GM21723 (cell line): ENCODE data around the gene PARP12.

ENCODE experiments used
- ATAC-seq: cut with Tn5 transposase; IDR thresholded peaks from one replicate; pipeline ENCODE4 v1.9.1; 2021; ENCODE audit warnings: mild to moderate bottlenecking, moderate library complexity; ENCODE audit not compliant: unreplicated experiment

Gene PARP12

DNA sequence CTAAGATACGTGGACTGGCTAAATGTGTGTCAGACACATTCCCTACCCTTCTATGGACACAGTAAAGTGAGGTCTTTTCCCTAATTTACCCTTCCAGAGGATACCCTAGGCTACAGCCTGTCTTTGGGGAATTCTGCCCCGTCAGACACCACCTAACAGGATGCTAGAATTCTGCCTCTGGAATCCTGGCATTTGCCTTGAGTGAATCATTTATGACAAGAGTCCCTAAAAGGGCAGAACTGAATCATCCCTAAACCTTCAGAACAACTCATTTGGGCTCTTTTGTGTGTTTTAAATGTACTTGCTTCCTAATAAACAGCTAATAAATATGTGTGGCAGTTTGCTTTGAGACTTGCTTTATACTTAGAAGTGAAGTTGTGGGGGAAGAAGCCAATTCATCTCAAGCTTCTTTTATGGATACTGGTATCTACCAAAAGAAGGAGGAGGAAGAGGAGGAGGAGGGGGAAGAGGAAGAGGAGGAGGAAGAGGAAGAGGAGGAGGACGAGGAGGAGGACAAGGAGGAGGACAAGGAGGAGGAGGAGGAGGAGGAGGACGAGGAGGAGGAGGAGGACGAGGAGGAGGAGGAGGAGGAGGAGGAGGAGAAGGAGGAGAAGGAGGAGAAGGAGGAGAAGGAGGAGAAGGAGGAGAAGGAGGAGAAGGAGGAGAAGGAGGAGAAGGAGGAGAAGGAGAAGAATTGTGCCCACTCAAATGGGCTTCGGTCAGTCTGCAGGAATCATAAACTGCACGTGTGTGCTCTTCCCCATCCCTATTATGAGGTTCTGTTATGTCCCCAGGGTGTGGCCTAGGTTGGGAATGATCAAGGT lies 27.1 kb downstream of the PARP12 start:
- no peak for ATAC-seq

DNA sequence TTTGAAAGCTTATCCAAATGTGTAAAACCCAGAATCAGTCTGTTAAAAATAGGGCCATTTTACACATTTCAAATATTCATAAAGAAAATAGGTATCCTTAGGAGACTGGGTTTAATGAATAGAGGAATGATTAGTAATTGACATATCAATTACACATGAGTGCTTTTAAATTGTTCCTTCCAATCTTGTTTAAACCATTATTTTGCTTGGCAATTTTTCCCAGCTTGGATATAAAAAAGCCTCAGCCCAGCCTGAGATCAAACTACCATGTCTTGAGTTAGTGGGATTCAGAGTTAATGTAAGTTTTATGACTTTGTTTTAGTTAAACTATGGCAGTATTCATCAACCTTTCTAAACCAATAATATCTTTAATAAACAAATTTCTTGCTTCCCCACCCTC lies 28.3 kb downstream of the PARP12 start:
- ATAC-seq, result no peak

DNA sequence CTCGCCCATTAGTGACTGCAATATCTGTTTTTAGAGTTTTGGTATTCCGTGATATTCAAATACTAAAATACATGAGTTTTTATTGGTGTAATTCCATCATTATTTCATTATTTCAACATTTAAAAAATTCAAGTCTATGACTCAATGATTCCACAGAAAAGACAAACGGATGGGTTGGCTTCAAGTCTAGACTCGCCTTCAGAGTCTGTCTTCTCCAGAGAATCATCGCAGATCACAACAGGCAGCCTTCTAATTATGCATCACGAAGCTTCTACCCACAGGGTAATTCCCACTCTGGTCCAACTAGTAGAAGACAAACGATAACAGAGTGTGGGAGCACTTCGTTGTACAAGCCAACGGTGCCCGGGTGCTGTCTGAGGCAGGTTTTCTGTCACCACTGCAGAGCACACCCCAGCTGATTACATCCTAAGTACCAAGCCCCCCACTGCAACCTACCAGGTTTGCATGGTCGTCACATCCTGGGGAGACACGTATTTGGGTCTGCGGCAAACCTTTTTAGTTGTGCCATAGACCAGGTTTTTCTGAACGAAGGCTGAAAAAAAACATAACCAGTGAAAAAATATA lies 28.9 kb downstream of the PARP12 start:
- no peak for ATAC-seq

DNA sequence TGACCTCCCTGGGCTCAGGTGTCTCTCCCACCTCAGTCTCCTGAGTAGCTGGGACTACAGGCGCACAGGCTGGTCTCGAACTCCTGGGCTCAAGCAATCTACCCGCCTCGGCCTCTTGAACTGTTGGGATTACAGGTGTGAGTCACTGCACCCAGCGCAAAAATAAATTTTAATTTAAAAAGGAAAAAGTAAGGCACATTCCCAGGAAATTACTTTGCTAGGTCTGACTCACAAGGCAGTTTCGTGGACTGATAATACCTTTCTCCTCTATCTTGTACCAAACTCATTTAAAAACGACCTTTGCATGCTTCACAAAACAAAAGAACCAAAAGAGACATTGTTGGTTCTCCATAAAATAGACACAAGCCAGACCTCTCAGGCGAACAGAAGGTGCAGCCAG lies 29.7 kb downstream of the PARP12 start:
- ATAC-seq, result no peak

DNA sequence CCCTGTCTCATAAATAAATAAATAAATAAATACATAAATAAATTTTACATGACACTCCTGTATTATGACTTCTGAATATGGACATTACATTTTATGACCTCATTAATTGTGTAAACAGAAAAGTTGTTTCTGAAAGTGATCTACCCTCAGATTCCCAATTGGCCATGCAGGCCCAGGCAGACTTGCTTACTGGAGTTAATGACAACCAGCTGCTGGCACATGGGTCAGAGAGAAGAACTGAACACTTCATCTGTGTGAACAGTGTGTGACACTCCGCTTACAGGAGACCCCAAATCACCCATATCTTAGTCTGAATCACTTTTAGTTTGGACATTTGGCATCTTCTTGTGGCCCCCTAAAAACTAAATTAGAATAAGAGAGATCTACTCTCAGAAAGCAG lies 31.4 kb downstream of the PARP12 start:
- ATAC-seq, result no peak

DNA sequence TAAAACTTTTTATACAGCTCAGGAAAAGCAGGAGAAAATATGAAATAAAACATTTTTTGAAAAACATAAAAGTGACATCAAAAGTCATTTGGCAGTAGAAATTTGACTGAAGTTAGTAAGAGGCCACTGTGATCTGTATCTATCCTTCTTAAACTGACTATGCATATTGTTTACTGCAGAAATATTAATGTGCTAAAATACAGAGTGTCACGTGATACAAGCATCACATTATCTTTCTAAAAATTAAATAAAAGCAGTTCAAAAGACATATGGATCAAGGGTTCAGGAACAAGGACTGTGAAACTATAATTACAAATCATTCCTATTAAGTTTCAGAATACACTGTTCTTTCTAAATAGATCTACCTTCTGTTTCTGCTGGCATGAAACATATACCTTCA lies 33.7 kb downstream of the PARP12 start:
- ATAC-seq, result no peak

DNA sequence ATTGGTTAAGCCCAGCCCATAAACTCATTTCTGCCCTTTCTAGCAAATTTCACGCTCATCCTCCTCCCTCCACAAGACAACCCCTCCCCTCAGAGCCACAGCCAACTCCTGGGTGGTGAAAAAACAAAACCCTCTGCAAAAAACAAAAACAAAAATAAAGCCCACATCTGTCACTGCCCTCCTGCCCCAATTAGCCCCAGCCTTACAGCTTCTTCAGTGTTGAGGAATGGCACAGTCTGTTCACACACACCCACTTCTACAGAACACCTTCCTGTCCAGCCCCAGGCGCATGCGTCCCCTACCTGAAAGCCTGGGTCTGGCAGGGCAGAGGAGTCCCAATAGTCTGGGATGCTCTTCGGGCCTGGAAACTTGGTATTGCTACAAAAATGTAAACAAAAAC lies 34.4 kb downstream of the PARP12 start:
- ATAC-seq, result no peak

DNA sequence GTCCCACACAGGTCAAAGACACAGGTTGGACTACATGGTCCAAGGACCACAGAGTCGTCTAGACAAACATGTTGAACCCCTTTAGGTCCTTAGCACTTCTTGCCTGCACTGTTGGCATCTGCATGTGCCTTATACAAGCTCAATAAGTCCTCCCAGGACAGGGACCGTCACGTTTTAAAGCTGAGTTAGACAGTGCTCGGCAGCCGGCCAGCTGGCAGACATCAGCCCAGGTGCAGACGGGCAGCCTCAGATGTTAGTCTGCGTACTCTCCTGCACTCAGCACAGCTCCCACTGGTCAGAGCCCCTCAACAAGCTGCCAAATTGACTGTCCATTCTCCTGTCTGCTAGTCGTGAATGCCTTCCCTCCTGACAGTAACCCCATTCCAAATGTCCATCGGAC lies 34.9 kb downstream of the PARP12 start:
- ATAC-seq, result no peak

DNA sequence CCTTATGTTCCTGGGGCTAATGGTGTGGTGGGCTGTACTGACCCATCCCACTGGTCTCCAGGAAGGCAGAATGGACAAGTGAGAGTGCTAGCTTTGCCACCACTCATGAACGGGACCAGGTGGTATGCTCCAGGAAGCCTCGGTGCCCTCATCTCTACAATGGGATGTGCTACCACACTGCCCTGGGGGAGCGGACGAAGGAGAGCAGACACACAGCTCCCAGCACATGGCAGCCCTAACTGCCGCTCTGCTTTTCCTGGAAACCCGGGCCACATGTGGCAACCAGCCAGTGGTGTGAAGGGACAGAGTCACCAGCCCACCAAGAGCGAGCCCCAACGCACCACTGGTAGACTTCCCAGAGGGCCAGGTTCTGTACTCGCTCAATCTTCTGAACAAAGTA lies 35.8 kb downstream of the PARP12 start:
- ATAC-seq, result no peak

DNA sequence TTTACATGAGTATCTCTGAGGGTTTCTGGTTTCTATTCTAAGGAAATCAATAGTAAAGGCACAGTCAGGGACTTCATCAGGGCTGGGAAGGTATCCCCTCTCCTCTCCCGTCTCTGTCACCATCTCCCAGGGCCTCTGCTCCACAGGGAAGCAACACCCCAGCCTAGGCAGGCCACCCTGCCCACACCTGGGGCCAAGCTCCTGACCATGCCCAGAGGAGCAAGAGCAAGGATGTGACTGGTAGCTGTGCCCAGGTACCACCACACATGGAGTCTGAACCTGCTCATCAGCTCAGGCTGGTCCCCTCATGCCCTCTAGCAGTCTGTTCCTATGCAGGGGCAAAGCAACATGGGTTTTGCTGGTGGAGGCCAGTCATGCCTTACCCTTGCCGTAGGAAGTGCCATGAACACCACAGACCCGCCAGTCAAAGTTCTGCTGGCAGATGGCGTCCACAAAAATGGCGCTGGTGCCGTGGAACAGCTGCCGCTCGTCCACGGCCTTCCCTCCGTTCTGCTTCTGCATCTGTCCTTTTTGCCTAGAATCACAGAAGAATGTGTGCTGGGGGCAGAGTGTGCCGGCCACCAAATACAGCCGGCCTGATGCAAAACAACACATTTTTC lies 36.8 kb downstream of the PARP12 start:
- no peak for ATAC-seq

DNA sequence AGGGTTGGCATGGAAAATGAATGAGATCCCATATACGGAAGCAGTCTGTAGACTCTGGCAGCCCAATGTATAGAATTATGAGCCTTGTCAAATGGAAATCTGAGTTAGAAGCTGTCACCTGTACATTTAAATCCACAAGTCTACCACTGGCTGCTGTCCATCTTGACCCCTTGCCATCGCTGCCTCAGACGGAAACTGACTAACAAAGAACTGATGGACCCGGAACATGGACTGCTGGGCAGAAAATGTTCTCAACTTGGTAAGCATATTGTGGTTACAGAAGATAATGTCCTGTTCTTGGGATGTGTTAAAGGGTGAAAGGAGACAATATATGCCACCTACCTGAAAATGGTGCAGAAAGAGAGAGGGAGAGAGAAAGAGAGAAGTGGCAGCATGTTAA lies 37.5 kb downstream of the PARP12 start:
- no peak for ATAC-seq

DNA sequence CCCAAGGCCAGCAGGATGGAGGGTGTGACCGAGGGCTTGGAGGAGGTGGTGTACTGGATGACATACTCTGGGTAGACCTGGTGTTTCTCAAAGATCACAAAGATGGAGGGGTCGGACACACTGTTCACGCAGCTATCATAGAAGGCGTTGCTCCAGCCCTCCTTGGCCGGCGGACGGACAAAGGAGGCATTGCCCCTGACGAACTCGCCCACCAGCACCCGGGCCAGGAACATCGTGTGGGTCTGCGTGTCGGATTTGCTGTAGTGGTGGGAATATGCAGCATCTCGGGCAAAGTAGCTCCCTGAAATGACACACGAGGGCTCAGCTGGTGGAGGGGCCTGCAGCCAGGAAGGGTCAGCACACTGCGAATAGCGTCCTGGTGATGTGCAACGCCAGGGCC lies 38.2 kb downstream of the PARP12 start:
- ATAC-seq, result no peak

DNA sequence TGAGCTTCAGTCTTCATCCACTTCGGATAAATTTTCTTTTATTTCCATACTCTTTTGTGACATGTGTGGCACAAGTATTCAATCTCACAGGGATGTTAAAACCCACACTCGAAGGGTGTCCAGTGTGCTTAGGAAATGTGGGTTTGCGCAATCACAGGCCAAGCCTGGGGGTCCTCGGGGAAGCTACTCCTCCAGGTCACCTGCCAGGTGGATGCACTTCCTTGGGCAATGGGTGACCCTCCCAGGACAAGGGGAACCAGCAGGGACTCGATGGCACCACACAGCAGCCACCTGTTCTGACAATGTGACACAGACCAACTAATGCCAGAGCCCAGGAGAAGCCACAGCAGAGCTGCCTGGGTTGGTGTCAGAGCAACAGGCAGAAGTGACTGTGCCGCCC lies 39.0 kb downstream of the PARP12 start:
- no peak for ATAC-seq

DNA sequence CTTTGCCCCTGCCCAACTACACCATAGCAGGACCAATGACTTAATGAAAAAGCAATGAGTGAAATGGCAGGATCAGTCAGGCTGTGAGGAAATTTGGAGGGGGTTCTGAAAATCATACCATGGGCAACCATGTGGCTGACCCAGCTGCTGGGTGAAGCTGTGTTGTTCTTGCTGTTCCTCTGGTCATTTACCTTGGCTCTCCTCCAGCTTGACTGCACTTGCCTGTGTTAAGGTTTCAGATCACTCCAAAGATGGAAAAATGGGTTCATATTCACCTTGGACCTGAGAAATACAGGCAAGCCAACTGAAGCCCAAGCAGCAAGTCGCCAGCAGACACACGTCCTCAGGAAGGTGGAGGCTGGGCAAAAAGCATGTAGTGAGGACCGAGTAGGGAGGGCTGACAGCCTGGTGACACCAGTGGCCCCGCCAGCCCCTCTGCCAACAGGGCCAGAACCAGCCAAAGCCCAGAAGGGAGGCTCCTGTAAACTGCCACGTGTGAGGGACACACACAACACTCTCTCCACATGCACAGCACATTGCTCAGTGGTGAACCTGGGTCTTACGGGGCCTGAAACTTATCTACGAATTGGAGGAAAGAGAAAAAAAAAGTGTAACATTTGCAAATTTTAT lies 40.1 kb downstream of the PARP12 start:
- no peak for ATAC-seq

DNA sequence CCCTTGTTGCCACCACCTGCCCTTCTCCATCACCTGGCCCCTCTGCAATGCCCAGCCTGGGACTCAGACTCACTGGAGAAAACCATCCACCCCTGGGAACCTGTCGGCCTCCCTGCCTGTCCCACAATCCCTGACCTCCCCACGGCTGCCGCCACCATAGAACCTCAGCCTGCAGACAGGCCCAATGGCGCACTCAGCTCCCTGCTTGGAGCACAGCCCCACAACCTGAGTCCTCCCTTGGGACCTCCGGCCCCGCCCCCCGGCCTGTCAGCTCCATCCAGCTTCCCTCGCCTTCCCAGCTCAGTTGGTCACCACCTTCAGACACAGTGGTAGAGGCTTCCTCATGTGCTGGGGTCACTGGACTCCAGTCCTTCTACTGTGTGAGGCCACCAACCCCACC lies 41.1 kb downstream of the PARP12 start:
- no peak for ATAC-seq

DNA sequence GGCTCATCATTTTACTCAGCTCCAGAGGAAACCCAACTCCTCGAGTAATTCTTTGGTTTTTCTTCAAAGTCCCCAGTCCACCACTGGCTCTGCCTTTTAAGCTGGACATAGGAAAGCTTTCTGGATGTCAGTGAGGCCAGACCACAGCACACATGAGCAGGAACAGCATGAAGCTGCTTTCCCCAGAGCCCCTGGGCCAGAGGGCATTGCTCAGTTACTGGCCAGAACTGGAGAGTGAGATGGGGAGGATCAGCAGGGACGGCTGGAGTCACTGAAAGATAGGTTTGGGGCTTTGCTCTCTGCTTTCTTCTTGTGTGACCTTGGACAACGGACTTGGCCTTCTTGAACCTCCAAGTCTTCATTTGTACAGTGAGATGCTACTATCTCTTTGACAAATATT lies 43.1 kb downstream of the PARP12 start:
- no peak for ATAC-seq

DNA sequence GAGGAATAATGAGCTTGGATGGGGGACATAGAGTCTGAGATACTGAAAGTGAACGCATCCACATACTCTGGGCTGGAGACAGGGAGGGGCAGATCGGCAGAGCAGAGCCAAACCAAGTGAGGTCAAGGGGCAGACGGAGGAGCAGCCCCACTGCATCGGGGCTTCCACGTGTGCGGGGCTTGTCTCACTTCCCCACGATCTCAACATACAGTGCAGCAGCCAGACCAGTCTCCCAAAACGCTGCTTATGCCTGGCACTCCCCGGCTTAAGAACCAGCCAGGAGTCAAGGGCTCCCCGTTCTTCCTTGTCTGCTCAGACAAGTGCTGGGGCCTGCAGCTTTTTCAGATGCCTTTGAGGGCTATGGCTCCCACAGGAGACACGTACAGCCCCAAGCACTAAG lies 43.6 kb downstream of the PARP12 start:
- no peak for ATAC-seq

DNA sequence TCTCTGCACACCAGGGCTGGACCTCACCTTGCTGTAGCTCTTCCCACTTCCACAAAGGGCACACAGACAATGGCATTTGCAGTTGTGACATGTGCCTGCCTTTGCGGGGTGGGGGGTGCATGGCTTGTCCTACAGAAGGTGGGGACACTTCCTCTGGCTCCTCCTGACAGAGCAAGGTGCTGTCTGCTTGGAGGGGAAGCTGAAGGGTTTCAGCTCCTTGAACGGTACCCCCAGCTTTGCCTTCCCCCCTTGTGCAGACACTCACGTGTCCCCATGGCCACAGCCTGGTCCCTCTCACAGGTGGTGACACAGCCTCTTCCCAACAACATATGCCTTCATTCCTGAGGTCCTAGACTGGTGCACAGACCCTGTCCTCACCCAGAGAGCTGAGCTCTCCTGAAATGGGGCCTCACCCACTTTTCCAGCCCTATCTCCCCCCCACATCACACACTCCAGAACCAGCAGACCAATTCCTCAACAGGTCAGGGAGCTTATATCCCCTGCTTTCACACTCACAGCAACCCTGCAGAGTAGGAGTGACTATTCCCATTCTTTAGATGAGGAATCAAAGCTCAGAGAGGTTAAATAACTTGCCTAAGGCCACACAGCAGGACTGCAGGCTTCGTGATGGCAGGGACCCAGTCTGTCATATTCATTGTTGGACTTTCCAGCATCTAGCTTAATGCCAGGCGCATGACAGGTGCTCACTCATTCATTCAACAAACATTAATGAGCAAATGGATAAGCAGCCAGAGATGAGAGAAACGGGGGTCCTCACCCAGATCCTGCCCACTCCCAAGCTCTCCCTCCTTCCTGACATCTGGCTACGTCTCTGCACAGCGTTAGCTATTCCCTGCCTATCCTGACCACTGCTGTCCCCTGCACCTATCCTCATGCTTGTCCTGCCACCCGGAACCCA lies 44.4 kb downstream of the PARP12 start:
- no peak for ATAC-seq

DNA sequence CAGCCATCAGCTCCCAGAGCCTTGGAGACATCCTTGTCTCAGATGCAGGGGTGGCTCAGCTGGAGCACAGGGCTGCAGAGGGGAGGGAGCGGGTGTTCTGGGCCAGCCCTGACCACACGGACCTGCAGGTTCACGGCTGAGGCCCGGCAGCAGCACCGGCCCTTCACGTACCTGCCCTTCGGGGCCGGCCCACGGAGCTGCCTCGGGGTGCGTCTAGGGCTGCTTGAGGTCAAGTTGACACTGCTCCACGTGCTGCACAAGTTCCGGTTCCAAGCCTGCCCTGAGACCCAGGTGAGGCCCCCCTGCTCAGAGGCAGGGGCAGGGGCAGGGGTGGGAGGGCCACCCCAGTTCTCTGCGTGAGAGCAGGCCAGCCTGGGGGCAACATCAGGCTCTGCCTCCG lies 45.2 kb downstream of the PARP12 start:
- no peak for ATAC-seq

DNA sequence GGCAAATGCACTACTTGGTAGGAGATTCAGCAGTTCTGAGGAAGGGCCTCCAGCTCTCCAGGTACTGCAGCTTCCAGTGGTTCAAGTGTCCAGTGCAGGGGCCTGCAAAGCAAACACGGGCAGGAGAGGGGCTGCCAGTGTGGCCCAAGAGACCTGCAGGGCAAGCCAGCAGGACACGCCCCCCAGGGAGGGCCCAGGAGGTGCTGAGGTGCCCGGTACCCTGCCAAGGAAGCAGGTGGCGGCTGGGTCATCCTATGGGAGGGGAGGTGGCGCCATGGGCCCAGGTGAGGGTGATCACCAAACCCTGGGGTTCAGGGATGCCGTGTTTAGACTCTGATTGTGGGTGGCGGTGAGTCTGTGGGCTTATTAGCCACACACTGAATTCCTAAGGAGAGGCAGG lies 45.7 kb downstream of the PARP12 start:
- ATAC-seq, result no peak

DNA sequence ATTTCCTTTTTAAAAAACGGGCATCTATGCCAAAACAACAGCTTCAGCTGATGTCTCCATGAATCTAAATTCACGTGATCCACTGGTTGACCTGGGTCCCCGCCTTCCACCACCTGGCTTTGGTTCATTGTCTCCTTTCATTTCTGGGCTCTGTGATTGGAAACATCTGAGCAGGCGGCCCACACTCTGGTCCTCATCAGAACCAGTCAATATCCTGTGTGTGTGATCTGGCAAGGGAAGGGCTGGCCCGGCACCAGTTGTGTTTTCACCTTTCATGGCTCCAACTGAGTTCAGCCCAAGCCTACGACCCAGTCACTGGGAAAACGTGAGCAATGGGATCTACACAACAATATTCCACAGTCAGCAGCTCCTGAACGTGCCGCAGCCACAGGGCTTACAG lies 46.2 kb downstream of the PARP12 start:
- no peak for ATAC-seq
